Naive thymus-derived CD8-positive, alpha-beta T cell (primary cell): ENCODE results near the gene LRRC75B. TPM values are rescaled to one million over a fixed set of nuclear protein-coding genes. Genes with fewer than 3 reads are reported as not detected.
"Not testable (repeated sequence)": the region's sequence is repeated elsewhere in the genome, so short reads cannot be mapped to it uniquely, and the experiment has no call there.

ENCODE experiments used
- ATAC-seq, 2 donors: fragments of 150-1000 bp; cut with Tn5 transposase in 1 of 2; sonication (Bioruptor Pico), chemical (Tn5 transposase) in 1 of 2; 1 replicate in 1 of 2; 2 replicates in 1 of 2; pipeline ENCODE4 v1.10.0; 2021; ENCODE audit warnings: mild to moderate bottlenecking in 2 of 2, moderate library complexity in 2 of 2
- POLR2A ChIA-PET: fragments of 350-600 bp; sonication (Branson Sonifier 250); formaldehyde crosslinking; loops from one replicate; lab custom pipeline; 2021; ENCODE audit warnings: antibody characterized with exemption; lab: Charles Lee
- DNase-seq, 10 donors: peaks; one replicate each; pipeline versions ENCODE4 v3.0.0 to v3.0.0-alpha.2; 2020 to 2022
- H3K27ac Mint-ChIP-seq, 10 donors: one replicate each; pipeline ENCODE4 v1.8.0; 2020 to 2022; ENCODE audit warnings: mild to moderate bottlenecking in 10 of 10, mixed read lengths in 10 of 10, moderate library complexity in 4 of 10, inconsistent platforms in 1 of 10
- H3K27me3 Mint-ChIP-seq, 5 donors: one replicate each; pipeline ENCODE4 v1.8.0; 2021 to 2022; ENCODE audit warnings: mixed read lengths in 5 of 5
- H3K36me3 Mint-ChIP-seq, 3 donors: one replicate each; pipeline ENCODE4 v1.8.0; 2020 to 2022; ENCODE audit warnings: mixed read lengths in 3 of 3, mild to moderate bottlenecking in 2 of 3, inconsistent platforms in 1 of 3
- H3K4me1 Mint-ChIP-seq, 4 donors: one replicate each; pipeline ENCODE4 v1.8.0; 2021 to 2022; ENCODE audit warnings: mixed read lengths in 4 of 4
- H3K4me3 Mint-ChIP-seq, 10 donors: one replicate each; pipeline ENCODE4 v1.8.0; 2020 to 2022; ENCODE audit warnings: mild to moderate bottlenecking in 10 of 10, mixed read lengths in 10 of 10, moderate library complexity in 6 of 10, inconsistent platforms in 1 of 10
- H3K9me3 Mint-ChIP-seq, 9 donors: one replicate each; pipeline ENCODE4 v1.8.0; 2020 to 2022; ENCODE audit warnings: mixed read lengths in 9 of 9, mild to moderate bottlenecking in 3 of 9, inconsistent platforms in 1 of 9, moderate library complexity in 1 of 9
- polyA plus RNA-seq, 3 donors: library from polyadenylated mRNA; unstranded; fragments of 300-500 nt; fragmentation: Illumina TruSeq; gene quantifications; one replicate each; pipeline ENCODE4 v1.2.3, GENCODE V29; 2021
- total RNA-seq, 8 experiments: library from RNA in 2 of 8; stranded (reverse) in 2 of 8; gene quantifications; one replicate each; pipeline ENCODE4 v1.2.3 and lab custom pipeline; 2021 to 2026

Gene LRRC75B
- total and polyA plus RNA-seq, 5 experiments from 2014 or later, result 0.15 to 0.16 TPM; not detected in 3

GRCh38 chr22:24599514-24599913 lies 6.6 kb upstream of the LRRC75B start:
- DNase-seq (no peak), ATAC-seq (no peak)
- no peak overlapping the region for H3K4me3 Mint-ChIP-seq
- no peaks in the 10 kb centered on the region for H3K27me3 Mint-ChIP-seq
- H3K4me1 Mint-ChIP-seq, result peaks cover 10 to 29% (median 21%) of the 10 kb centered on the region in 4 donors
- no peaks in the 10 kb centered on the region for H3K9me3 Mint-ChIP-seq
- POLR2A ChIA-PET, result no interaction called here
- no peaks in the 10 kb centered on the region for H3K36me3 Mint-ChIP-seq
- H3K27ac Mint-ChIP-seq, result peak overlapping the region in 4 of 10 donors; percentile 4 to 61 (median 34)

- H3K27ac Mint-ChIP-seq, result peak overlapping the region in 1 of 10 donors; percentile 44
- H3K36me3 Mint-ChIP-seq, DNase-seq, H3K27me3 Mint-ChIP-seq, H3K9me3 Mint-ChIP-seq, H3K4me3 Mint-ChIP-seq, ATAC-seq: not testable (repeated sequence)
- POLR2A ChIA-PET, result interaction anchor here (0.7 kb wide), 1 partner anchor 22 kb away, joined by 5 read pairs; no protein-coding TSS in a partner anchor
- H3K4me1 Mint-ChIP-seq, result peaks cover 0 to 17% (median 10%) of the 10 kb centered on the region in 4 donors
Measured at GRCh38 chr22:24597076-24597475, 4.2 kb upstream of the LRRC75B start.

GRCh38 chr22:24595863-24596262 lies 3.0 kb upstream of the LRRC75B start:
- H3K4me1 Mint-ChIP-seq, result peaks cover 0 to 12% (median 7%) of the 10 kb centered on the region in 4 donors
- DNase-seq, result no peak
- no peaks in the 10 kb centered on the region for H3K36me3 Mint-ChIP-seq
- POLR2A ChIA-PET, result no interaction called here
- ATAC-seq, result no peak
- peaks cover 0 to 15% (median 2%) of the 10 kb centered on the region in 5 donors for H3K27me3 Mint-ChIP-seq
- no peak overlapping the region for H3K4me3 Mint-ChIP-seq
- H3K9me3 Mint-ChIP-seq, result no peaks in the 10 kb centered on the region
- no peak overlapping the region for H3K27ac Mint-ChIP-seq

GRCh38 chr22:24595228-24595627 lies 2.4 kb upstream of the LRRC75B start:
- Mint-ChIP-seq H3K4me1 (peaks cover 0 to 9% (median 6%) of the 10 kb centered on the region in 4 donors), H3K27me3 (peaks cover 0 to 15% (median 2%) of the 10 kb centered on the region in 5 donors), H3K4me3 (no peak overlapping the region), H3K27ac (no peak overlapping the region), H3K9me3 (no peaks in the 10 kb centered on the region), H3K36me3 (no peaks in the 10 kb centered on the region)
- ATAC-seq (no peak), DNase-seq (no peak)
- POLR2A ChIA-PET, result no interaction called here

GRCh38 chr22:24594569-24595120 lies 1.8 kb upstream of the LRRC75B start:
- Mint-ChIP-seq H3K9me3 (no peaks in the 10 kb centered on the region), H3K4me3 (no peak overlapping the region), H3K27me3 (peaks cover 0 to 15% (median 2%) of the 10 kb centered on the region in 5 donors), H3K27ac (no peak overlapping the region), H3K36me3 (no peaks in the 10 kb centered on the region), H3K4me1 (peaks cover 0 to 9% (median 7%) of the 10 kb centered on the region in 4 donors)
- POLR2A ChIA-PET, result no interaction called here
- no peak for ATAC-seq
- DNase-seq, result no peak

- Mint-ChIP-seq H3K27ac (no peak overlapping the region), H3K9me3 (no peaks in the 10 kb centered on the region), H3K27me3 (peaks cover 0 to 15% (median 2%) of the 10 kb centered on the region in 5 donors), H3K36me3 (no peaks in the 10 kb centered on the region), H3K4me1 (peaks cover 0 to 6% (median 5%) of the 10 kb centered on the region in 4 donors), H3K4me3 (peak overlapping the region in 4 of 10 donors; percentile 9 to 63 (median 34))
- DNase-seq (no peak), ATAC-seq (no peak)
- POLR2A ChIA-PET, result interaction anchor here (0.8 kb wide), 1 partner anchor 10 kb away, joined by 3 read pairs; no protein-coding TSS in a partner anchor
Measured at GRCh38 chr22:24593836-24594568, 1.1 kb upstream of the LRRC75B start.

GRCh38 chr22:24593559-24593835 lies 624 bp upstream of the LRRC75B start:
- not testable (repeated sequence) for DNase-seq, H3K36me3 Mint-ChIP-seq, H3K9me3 Mint-ChIP-seq, H3K4me1 Mint-ChIP-seq, H3K27ac Mint-ChIP-seq, ATAC-seq
- H3K27me3 Mint-ChIP-seq, result peaks cover 0 to 15% (median 2%) of the 10 kb centered on the region in 5 donors
- POLR2A ChIA-PET, result interaction anchor here (0.8 kb wide), 1 partner anchor 10 kb away, joined by 3 read pairs; no protein-coding TSS in a partner anchor
- H3K4me3 Mint-ChIP-seq, result peak overlapping the region in 8 of 10 donors; percentile 25 to 73 (median 58)

- Mint-ChIP-seq H3K36me3 (no peaks in the 10 kb centered on the region), H3K4me3 (peak overlapping the region; percentile 66 to 87 (median 80)), H3K4me1 (peaks cover 0 to 6% (median 4%) of the 10 kb centered on the region in 4 donors), H3K27ac (no peak overlapping the region), H3K9me3 (no peaks in the 10 kb centered on the region), H3K27me3 (peaks cover 0 to 15% (median 2%) of the 10 kb centered on the region in 5 donors)
- POLR2A ChIA-PET, result no interaction called here
- ATAC-seq, result no peak
- no peak for DNase-seq
Measured at GRCh38 chr22:24592058-24592850, 619 bp downstream of the LRRC75B start.

GRCh38 chr22:24591286-24591830 lies 1.5 kb downstream of the LRRC75B start:
- H3K36me3 Mint-ChIP-seq, result no peaks in the 10 kb centered on the region
- H3K4me1 Mint-ChIP-seq, result peaks cover 0 to 6% (median 4%) of the 10 kb centered on the region in 4 donors
- no peak overlapping the region for H3K27ac Mint-ChIP-seq

GRCh38 chr22:24590596-24591173 lies 2.2 kb downstream of the LRRC75B start:
- no peak overlapping the region for H3K27ac Mint-ChIP-seq
- no peaks in the 10 kb centered on the region for H3K36me3 Mint-ChIP-seq
- no peaks in the 10 kb centered on the region for H3K9me3 Mint-ChIP-seq
- ATAC-seq, result no peak
- peak overlapping the region in 2 of 10 donors; percentile 14 to 37 for H3K4me3 Mint-ChIP-seq
- H3K27me3 Mint-ChIP-seq, result peaks cover 0 to 15% (median 2%) of the 10 kb centered on the region in 5 donors
- no peak for DNase-seq
- POLR2A ChIA-PET, result no interaction called here
- peaks cover 0 to 6% (median 4%) of the 10 kb centered on the region in 4 donors for H3K4me1 Mint-ChIP-seq

More at GRCh38 chr22:24591286-24591830, 1.5 kb downstream of the LRRC75B start:
- DNase-seq (no peak), ATAC-seq (no peak)
- Mint-ChIP-seq H3K4me3 (no peak overlapping the region), H3K9me3 (no peaks in the 10 kb centered on the region), H3K27me3 (peaks cover 0 to 15% (median 2%) of the 10 kb centered on the region in 5 donors)
- POLR2A ChIA-PET, result no interaction called here

GRCh38 chr22:24589518-24590030 lies 3.3 kb downstream of the LRRC75B start:
- DNase-seq (no peak), ATAC-seq (no peak)
- POLR2A ChIA-PET, result no interaction called here
- Mint-ChIP-seq H3K27ac (no peak overlapping the region), H3K4me3 (no peak overlapping the region), H3K27me3 (peaks cover 0 to 15% (median 2%) of the 10 kb centered on the region in 5 donors), H3K9me3 (no peaks in the 10 kb centered on the region), H3K36me3 (no peaks in the 10 kb centered on the region), H3K4me1 (peaks cover 0 to 6% (median 4%) of the 10 kb centered on the region in 4 donors)
